ENCODE measurements around the gene XPOT.

DNA sequence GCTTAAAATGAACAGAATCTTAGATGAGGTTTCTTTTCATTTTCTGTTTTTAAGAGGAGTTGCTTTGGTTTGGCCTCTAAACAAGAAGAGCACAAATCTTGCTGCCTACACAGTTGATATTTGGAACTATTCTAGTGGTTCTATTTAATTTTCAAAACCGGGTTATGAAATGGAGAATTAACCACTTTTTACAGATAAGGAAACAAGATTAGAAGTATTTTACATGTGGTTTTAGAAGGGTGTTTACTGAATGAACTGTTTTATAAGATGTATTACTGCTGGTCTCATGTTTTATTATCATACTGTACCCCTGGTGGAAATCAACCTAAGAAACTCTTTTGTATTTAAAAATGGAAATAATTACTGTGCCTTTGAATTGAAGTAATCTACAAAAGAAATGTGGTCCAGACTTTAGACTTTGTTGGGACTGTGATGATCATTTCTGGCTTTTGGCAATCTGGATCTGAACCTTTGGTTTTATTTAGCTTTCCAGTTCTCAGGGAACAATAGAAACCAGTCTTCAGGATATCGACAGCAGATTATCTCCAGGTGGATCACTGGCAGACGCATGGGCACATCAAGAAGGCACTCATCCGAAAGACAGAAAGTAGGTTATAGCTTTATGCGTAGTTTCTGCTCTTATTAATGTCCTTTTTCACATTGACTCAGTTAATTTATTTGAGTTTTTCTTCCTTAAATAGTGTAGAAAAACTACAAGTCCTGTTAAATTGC, 91.0 kb downstream of the XPOT start:
- TF ChIP-seq TARDBP (IDR thresholded peaks at IDR 0.05), result no peak
- TF ChIP-seq SUZ12 (IDR thresholded peaks at IDR 0.05), result no peak
- no peak for TF ChIP-seq HDGF (IDR thresholded peaks at IDR 0.05; ENCODE audit: borderline replicate concordance)

Measured in HEK293T (cell line).